GM12874 (cell line): Measurements from ENCODE around the gene NPAS3.

Experiments
- CTCF ChIP-seq: IDR thresholded peaks from 2 replicates; pipeline ENCODE4 v1.5.1; 2011; ENCODE audit warnings: low read depth, mild to moderate bottlenecking, control low read depth, low read length, moderate library complexity; ENCODE audit not compliant: insufficient read depth

Gene NPAS3

GRCh38 chr14:33554988-33555387 lies 616.3 kb downstream of the NPAS3 start:
- TF ChIP-seq CTCF: no peak

- no peak for TF ChIP-seq CTCF
These were observed 617.2 kb downstream of the NPAS3 start for GRCh38 chr14:33555710-33556350.

GRCh38 chr14:33556382-33557121 lies 617.9 kb downstream of the NPAS3 start:
- TF ChIP-seq CTCF: no peak

- no peak for TF ChIP-seq CTCF
These were observed 622.2 kb downstream of the NPAS3 start for GRCh38 chr14:33560718-33561431.

DNA sequence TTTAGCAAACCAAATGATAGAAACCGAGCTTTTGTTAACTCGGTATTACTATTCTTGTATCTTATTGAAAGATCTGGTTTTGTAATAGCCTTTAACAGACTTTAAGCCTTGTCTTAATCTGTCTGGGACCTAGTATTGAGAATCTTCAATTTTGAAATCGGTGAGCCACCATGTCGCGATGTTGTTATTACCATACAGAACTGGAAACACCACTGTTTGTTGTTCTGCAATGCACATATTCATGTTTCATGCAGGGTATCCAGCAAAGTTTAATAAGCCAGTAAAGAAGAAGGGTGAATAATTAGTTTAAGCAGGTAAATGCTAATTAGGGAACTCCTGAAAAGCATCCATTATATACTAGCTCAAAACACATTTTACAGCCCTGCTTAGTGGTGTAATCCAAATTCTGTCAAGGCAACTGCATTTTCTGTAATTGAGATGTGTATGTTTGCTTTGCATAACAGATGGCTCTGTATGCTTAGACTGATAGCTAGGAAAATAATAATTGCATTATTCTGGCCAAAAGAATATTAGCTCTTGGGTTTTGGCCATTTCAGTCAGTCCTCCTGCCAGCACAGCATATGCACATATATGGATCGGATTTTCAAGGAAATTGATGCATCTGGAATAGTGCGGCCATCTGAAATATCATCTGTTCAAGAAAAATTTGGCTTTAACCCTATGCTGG lies 623.0 kb downstream of the NPAS3 start:
- TF ChIP-seq CTCF: no peak

GRCh38 chr14:33563191-33563900 lies 624.7 kb downstream of the NPAS3 start:
- no peak for TF ChIP-seq CTCF
